A549 treated with CpdA at 1 μM for 4 hours (cell line): ENCODE data around the gene ESAM. TPM values are rescaled to one million over a fixed set of nuclear protein-coding genes. Genes with fewer than 3 reads are reported as not detected.

ENCODE experiments used
- total RNA-seq: library from RNA; stranded (reverse); fragments of 200-300 nt; extraction: Qiagen RNA extraction; gene quantifications from 5 replicates; pipeline ENCODE4 v1.2.3, GENCODE V29; 2022; ENCODE audit warnings: low read depth

Gene ESAM, protein sequence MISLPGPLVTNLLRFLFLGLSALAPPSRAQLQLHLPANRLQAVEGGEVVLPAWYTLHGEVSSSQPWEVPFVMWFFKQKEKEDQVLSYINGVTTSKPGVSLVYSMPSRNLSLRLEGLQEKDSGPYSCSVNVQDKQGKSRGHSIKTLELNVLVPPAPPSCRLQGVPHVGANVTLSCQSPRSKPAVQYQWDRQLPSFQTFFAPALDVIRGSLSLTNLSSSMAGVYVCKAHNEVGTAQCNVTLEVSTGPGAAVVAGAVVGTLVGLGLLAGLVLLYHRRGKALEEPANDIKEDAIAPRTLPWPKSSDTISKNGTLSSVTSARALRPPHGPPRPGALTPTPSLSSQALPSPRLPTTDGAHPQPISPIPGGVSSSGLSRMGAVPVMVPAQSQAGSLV
- 7.5 to 12.4 TPM (median 10.6 TPM) in 5 replicates for total RNA-seq

GRCh38 chr11:124762105-124762623 is at the start of gene ESAM:
Gene ESAM (minus strand): TSS chr11:124762290. CDS start chr11:124762154, 136 bp downstream.

GRCh38 chr11:124800226-124800929 is 38.3 kb upstream of the ESAM start, which contains the start of gene MSANTD2:
Gene MSANTD2 (minus strand): TSS chr11:124800406. CDS start chr11:124800380, 26 bp downstream.

DNA sequence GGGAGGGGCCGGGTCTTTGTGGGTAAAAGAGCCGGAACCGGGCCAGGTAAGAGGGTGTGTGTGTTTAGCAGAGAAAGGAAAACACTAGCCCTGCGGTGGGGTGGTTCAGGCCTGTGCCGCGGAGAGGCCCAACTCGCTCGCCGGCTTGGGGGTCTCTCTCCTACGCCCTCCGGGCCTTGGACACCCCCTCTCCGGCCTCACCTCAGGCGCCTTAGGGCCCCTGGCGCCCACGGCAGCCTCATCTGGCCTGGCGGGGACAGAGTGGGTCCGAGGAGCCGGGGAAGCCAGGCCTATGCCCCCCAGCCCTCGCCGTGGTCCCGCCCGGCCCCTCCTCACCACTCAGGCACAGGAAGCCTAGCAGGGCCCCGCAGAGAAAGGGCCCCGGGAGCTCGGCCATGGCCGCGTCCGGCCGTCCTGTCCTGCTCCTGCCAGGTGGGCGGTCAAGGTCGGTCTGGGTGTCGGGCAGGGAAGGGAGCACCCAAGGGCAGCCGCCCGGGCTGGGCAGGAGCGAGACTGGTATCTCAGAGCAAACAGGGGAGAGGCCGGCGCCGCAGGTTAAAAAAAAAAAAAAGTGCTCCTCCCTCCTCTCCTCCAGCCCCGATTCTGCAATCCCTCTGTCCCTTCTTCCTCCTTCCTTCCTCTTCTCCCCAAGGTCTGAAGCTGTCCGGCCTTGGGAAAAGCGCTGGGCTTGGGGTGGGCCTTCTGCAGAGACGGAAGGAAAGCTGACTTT is 10.2 kb downstream of the ESAM start, which contains the start of gene VSIG2:
Gene VSIG2 (minus strand): TSS at position 515 of the 730 bp plus-strand sequence. CDS start 118 bp downstream, at position 397.

DNA sequence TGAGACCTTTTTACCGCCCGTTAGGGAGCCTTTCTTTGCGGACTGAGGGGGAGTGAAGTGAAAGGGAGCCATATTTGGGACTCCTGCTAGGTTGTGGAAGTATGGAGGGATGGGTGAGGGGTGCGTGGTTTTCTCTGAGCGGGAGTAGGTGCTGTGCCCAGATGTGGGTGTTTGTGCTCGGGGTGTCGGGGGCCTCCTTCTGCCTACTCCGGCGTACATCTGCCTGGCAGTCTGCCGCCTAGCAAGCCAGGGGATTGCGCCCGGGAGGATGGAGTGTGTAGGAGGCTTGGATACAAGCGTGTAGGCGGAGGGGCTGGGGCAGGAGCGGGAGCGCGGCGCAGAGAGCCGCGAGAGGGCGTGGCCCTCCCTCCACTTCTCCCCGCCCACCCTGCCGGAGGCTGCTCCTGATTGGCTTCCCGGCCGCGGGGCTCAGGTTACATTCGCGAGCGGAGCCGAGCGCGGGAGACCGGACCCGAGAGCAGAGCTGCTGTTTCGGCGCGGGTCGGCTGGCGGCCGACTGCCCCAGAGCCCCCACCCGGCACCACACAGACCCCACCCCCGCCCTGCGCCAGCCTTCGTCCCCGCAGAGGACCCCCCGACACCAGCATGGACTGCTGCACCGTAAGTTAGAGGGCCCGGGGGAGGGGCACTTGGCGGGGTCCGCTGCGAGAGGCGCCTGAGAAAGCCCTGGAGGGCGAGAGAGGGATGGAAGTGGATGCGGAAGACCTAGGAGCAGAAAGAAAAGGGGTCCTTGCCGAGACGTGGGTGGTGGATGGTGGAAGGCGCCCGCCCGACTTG is 22.4 kb downstream of the ESAM start, which contains the start of gene NRGN:
Gene NRGN (plus strand): TSS at position 464 of the 798 bp plus-strand sequence. CDS start 143 bp downstream, at position 607.

Other genes starting within 250 kb of the ESAM start
- not detected in 5 replicates for gene OR8B12, start 218.6 kb downstream of the ESAM start, total RNA-seq
- gene OR8A1, start 192.3 kb downstream of the ESAM start, total RNA-seq, result not detected in 5 replicates
- not detected in 5 replicates for gene PANX3, start 150.9 kb downstream of the ESAM start, total RNA-seq
- gene TBRG1, start 139.4 kb downstream of the ESAM start, total RNA-seq, result 17.0 to 20.4 TPM (median 17.5 TPM) in 5 replicates
- gene SIAE, start 88.6 kb downstream of the ESAM start, total RNA-seq, result 13.4 to 14.9 TPM (median 14.2 TPM) in 5 replicates
- gene SPA17, start 88.4 kb downstream of the ESAM start, total RNA-seq, result 16.5 to 34.0 TPM (median 18.5 TPM) in 5 replicates
- gene NRGN, start 22.3 kb downstream of the ESAM start, total RNA-seq, result 5.5 to 11.1 TPM (median 10.7 TPM) in 5 replicates
- not detected in 5 replicates for gene VSIG2, start 10.0 kb downstream of the ESAM start, total RNA-seq
- gene MSANTD2, start 38.1 kb upstream of the ESAM start, total RNA-seq, result 4.4 to 6.0 TPM (median 5.5 TPM) in 5 replicates
- 1.5 to 4.0 TPM (median 2.7 TPM) in 5 replicates for gene ROBO3, start 103.1 kb upstream of the ESAM start, total RNA-seq
- gene ROBO4, start 135.6 kb upstream of the ESAM start, total RNA-seq, result not detected in 5 replicates
- not detected in 5 replicates for gene HEPN1, start 157.0 kb upstream of the ESAM start, total RNA-seq
- not detected in 5 replicates for gene HEPACAM, start 173.8 kb upstream of the ESAM start, total RNA-seq
- gene CCDC15, start 191.9 kb upstream of the ESAM start, total RNA-seq, result 0.45 to 0.72 TPM (median 0.54 TPM) in 5 replicates